H1 (cell line): ENCODE results near the gene FKBP6. TPM values are rescaled to one million over a fixed set of nuclear protein-coding genes. Genes with fewer than 3 reads are reported as not detected.

Experiments
- CTCF ChIA-PET: fragments of 300-600 bp; sonication (Branson Sonifier 250); formaldehyde crosslinking; loops from one replicate; lab custom pipeline; 2021; ENCODE audit not compliant: partially characterized antibody; lab: Charles Lee
- POLR2A ChIA-PET: fragments of 300-600 bp; sonication (Branson Sonifier 250); formaldehyde crosslinking; loops from one replicate; lab custom pipeline; 2021; ENCODE audit warnings: inconsistent platforms; ENCODE audit not compliant: partially characterized antibody; lab: Charles Lee
- DNase-seq, 2 experiments: peaks; one replicate each; pipeline versions ENCODE4 v3.0.0 to v3.0.0-alpha.2; 2010 to 2022; ENCODE audit warnings: low spot score in 2 of 2, low read depth in 1 of 2, mixed read lengths in 1 of 2
- FAIRE-seq: peaks from 2 replicates; lab custom pipeline; 2011; peaks lifted over from hg19 to GRCh38; lab: Jason Lieb, UNC
- H2AFZ ChIP-seq: 2 replicates; pipeline ENCODE4 v1.8.1; 2012; ENCODE audit warnings: low read length, inconsistent platforms
- H2AK5ac ChIP-seq: 2 replicates; pipeline ENCODE4 v1.6.1; 2013; ENCODE audit warnings: low read depth, low read length
- H2BK120ac ChIP-seq: replicated peaks from 2 replicates; pipeline ENCODE3; 2013; ENCODE audit warnings: low read depth, low read length, inconsistent platforms
- H2BK12ac ChIP-seq: 2 replicates; pipeline ENCODE4 v1.6.1; 2013; ENCODE audit warnings: low read depth, low read length
- H2BK15ac ChIP-seq: 2 replicates; pipeline ENCODE4 v1.6.1; 2013; ENCODE audit warnings: low read length
- H2BK20ac ChIP-seq: 2 replicates; pipeline ENCODE4 v1.6.1; 2013; ENCODE audit warnings: low read length
- H2BK5ac ChIP-seq: 2 replicates; pipeline ENCODE4 v1.6.1; 2013; ENCODE audit warnings: low read depth, low read length
- H3K14ac ChIP-seq: 2 replicates; pipeline ENCODE4 v1.6.1; 2013; ENCODE audit warnings: inconsistent platforms; ENCODE audit not compliant: insufficient read length
- H3K18ac ChIP-seq: 2 replicates; pipeline ENCODE4 v1.6.1; 2013; ENCODE audit warnings: low read length; ENCODE audit errors: extremely low read depth
- H3K23ac ChIP-seq: 2 replicates; pipeline ENCODE4 v1.6.1; 2013; ENCODE audit warnings: inconsistent platforms; ENCODE audit not compliant: insufficient read length
- H3K23me2 ChIP-seq: 2 replicates; pipeline ENCODE4 v1.6.1; 2013; ENCODE audit warnings: low read depth, low read length
- H3K27ac ChIP-seq: 2 replicates; pipeline ENCODE4 v1.6.1; 2011; ENCODE audit warnings: low read depth, low read length, inconsistent platforms
- H3K27me3 ChIP-seq, 4 experiments: replicated peaks in 1 of 4; 1 replicate in 1 of 4; 2 replicates in 3 of 4; pipeline versions ENCODE4 v1.6.1 to v1.8.1; 2011 to 2013; ENCODE audit warnings: low read length in 3 of 4, mild to moderate bottlenecking in 3 of 4, inconsistent platforms in 2 of 4, mixed read lengths in 2 of 4, moderate library complexity in 1 of 4; ENCODE audit not compliant: control insufficient read depth in 3 of 4, insufficient read depth in 3 of 4; ENCODE audit errors: extremely low read depth in 1 of 4
- H3K36me3 ChIP-seq, 4 experiments: 2 replicates each; pipeline versions ENCODE4 v1.6.1 to v1.8.1; 2011 to 2013; ENCODE audit warnings: mild to moderate bottlenecking in 4 of 4, low read length in 3 of 4, moderate library complexity in 2 of 4, control low read depth in 1 of 4, inconsistent platforms in 1 of 4; ENCODE audit not compliant: insufficient read depth in 4 of 4, control insufficient read depth in 2 of 4
- H3K4ac ChIP-seq: replicated peaks from 2 replicates; pipeline ENCODE3; 2013; ENCODE audit warnings: low read length, low read depth, mixed read lengths, inconsistent platforms; ENCODE audit not compliant: insufficient read length
- H3K4me1 ChIP-seq, 4 experiments: replicated peaks in 1 of 4; 1 replicate in 1 of 4; 2 replicates in 3 of 4; pipeline versions ENCODE4 v1.6.1 to v1.8.1; 2011 to 2013; ENCODE audit warnings: low read length in 3 of 4, inconsistent platforms in 2 of 4, mixed read lengths in 1 of 4; ENCODE audit not compliant: insufficient read depth in 4 of 4, control insufficient read depth in 3 of 4
- H3K4me2 ChIP-seq, 2 experiments: 2 replicates each; pipeline versions ENCODE4 v1.6.1 to v1.8.1; 2011 to 2013; ENCODE audit warnings: low read depth in 2 of 2, low read length in 2 of 2, control low read depth in 1 of 2, inconsistent platforms in 1 of 2, mild to moderate bottlenecking in 1 of 2; ENCODE audit not compliant: insufficient read depth in 1 of 2
- H3K4me3 ChIP-seq, 4 experiments: fragments of 200-600, 300-600 bp in 1 of 4; sonication (generic), shearing (Covaris generic), sonication (Bioruptor Twin) in 1 of 4; 2 replicates each; pipeline versions ENCODE4 v1.5.1 to v1.8.1; 2011 to 2016; ENCODE audit warnings: low read length in 4 of 4, low read depth in 3 of 4, control low read depth in 2 of 4, inconsistent platforms in 2 of 4, mild to moderate bottlenecking in 2 of 4, mixed read lengths in 1 of 4, moderate library complexity in 1 of 4; ENCODE audit not compliant: insufficient read depth in 2 of 4; ENCODE audit errors: extremely low read depth in 1 of 4
- H3K56ac ChIP-seq: replicated peaks from 2 replicates; pipeline ENCODE3; 2013; ENCODE audit warnings: low read depth, mild to moderate bottlenecking, mixed read lengths, low read length, inconsistent platforms; ENCODE audit not compliant: insufficient read length
- H3K79me1 ChIP-seq: 2 replicates; pipeline ENCODE4 v1.6.1; 2013; ENCODE audit warnings: low read depth, low read length, control low read depth
- H3K79me2 ChIP-seq, 2 experiments: 2 replicates each; pipeline versions ENCODE4 v1.6.1 to v1.8.1; 2012 to 2013; ENCODE audit warnings: low read length in 2 of 2, mild to moderate bottlenecking in 2 of 2, inconsistent platforms in 1 of 2; ENCODE audit not compliant: insufficient read depth in 2 of 2, control insufficient read depth in 1 of 2
- H3K9ac ChIP-seq, 4 experiments: replicated peaks in 1 of 4; 1 replicate in 1 of 4; 2 replicates in 3 of 4; pipeline versions ENCODE4 v1.6.1 to v1.8.1; 2011 to 2013; ENCODE audit warnings: low read depth in 3 of 4, low read length in 3 of 4, control low read depth in 2 of 4, mild to moderate bottlenecking in 2 of 4, moderate library complexity in 2 of 4, inconsistent platforms in 1 of 4; ENCODE audit errors: extremely low read depth in 1 of 4
- H3K9me3 ChIP-seq, 2 experiments: 2 replicates each; pipeline versions ENCODE4 v1.6.1 to v1.8.1; 2012 to 2013; ENCODE audit warnings: mild to moderate bottlenecking in 2 of 2, moderate library complexity in 2 of 2, control low read depth in 1 of 2, inconsistent platforms in 1 of 2, low read depth in 1 of 2, low read length in 1 of 2, mixed read lengths in 1 of 2; ENCODE audit not compliant: insufficient read depth in 2 of 2
- H4K20me1 ChIP-seq, 2 experiments: replicated peaks in 1 of 2; 2 replicates each; pipeline versions ENCODE3 to v1.8.1; 2011 to 2013; ENCODE audit warnings: inconsistent platforms in 2 of 2, low read length in 2 of 2, mild to moderate bottlenecking in 1 of 2; ENCODE audit not compliant: insufficient read depth in 2 of 2, control insufficient read depth in 1 of 2
- H4K5ac ChIP-seq: 2 replicates; pipeline ENCODE4 v1.6.1; 2013; ENCODE audit warnings: low read length, low read depth, mixed read lengths, inconsistent platforms; ENCODE audit not compliant: insufficient read length
- H4K8ac ChIP-seq: 2 replicates; pipeline ENCODE4 v1.8.0; 2013; ENCODE audit warnings: mild to moderate bottlenecking, moderate library complexity, low read length, inconsistent platforms; ENCODE audit not compliant: insufficient read depth; ENCODE audit errors: extremely low read depth
- H4K91ac ChIP-seq: replicated peaks from 2 replicates; pipeline ENCODE3; 2013; ENCODE audit warnings: low read length, mixed read lengths, inconsistent platforms; ENCODE audit not compliant: insufficient read length
- HDAC2 ChIP-seq, 2 experiments: fragments of 300-600 bp in 1 of 2; sonication (generic) in 1 of 2; IDR thresholded peaks; 2 replicates each; pipeline ENCODE4 v1.6.1; 2011 to 2012; ENCODE audit warnings: low read depth in 2 of 2, low read length in 2 of 2, mild to moderate bottlenecking in 2 of 2, moderate library complexity in 2 of 2, borderline replicate concordance in 1 of 2, inconsistent platforms in 1 of 2
- HDAC6 ChIP-seq: IDR thresholded peaks from one replicate; pipeline ENCODE4 v1.7.1; 2012; ENCODE audit warnings: low read depth, mild to moderate bottlenecking, inconsistent platforms, low read length, moderate library complexity
- JUND ChIP-seq: IDR thresholded peaks from 2 replicates; pipeline ENCODE4 v1.6.1; 2011; ENCODE audit warnings: mild to moderate bottlenecking, improper control_type of control experiment, low read length
- KDM1A ChIP-seq: fragments of 200-600, 300-600 bp; sonication (generic); IDR thresholded peaks from 2 replicates; pipeline ENCODE4 v1.7.1; 2016; ENCODE audit warnings: mild to moderate bottlenecking, low read length, borderline replicate concordance
- KDM5A ChIP-seq: fragments of 200-600 bp; IDR thresholded peaks from 2 replicates; pipeline ENCODE4 v1.7.1; 2012; ENCODE audit warnings: mild to moderate bottlenecking, low read length, inconsistent platforms, mixed read lengths
- POLR2AphosphoS5 ChIP-seq: IDR thresholded peaks from 2 replicates; pipeline ENCODE4 v1.6.1; 2011; ENCODE audit warnings: low read depth, low read length
- POU5F1 ChIP-seq: IDR thresholded peaks from 2 replicates; pipeline ENCODE4 v1.6.1; 2011; ENCODE audit warnings: low read depth, mild to moderate bottlenecking, low read length, moderate library complexity
- RBBP5 ChIP-seq: IDR thresholded peaks from 2 replicates; pipeline ENCODE4 v1.7.1; 2012; ENCODE audit warnings: low read depth, mild to moderate bottlenecking, inconsistent platforms, low read length, moderate library complexity, borderline replicate concordance
- SUZ12 ChIP-seq: fragments of 200-600 bp; sonication (generic); IDR thresholded peaks from 2 replicates; pipeline ENCODE4 v1.6.1; 2012; ENCODE audit warnings: mild to moderate bottlenecking, inconsistent platforms, low read length, moderate library complexity, mixed read lengths
- TCF12 ChIP-seq: IDR thresholded peaks from 2 replicates; pipeline ENCODE4 v1.6.1; 2011; ENCODE audit warnings: low read depth, mild to moderate bottlenecking, low read length
- WGBS, 2 experiments: shearing (Covaris generic) in 1 of 2; methylation state at CpG; one replicate each; pipeline versions ENCODE4 v1.1.6 to v1.1.7; 2013 to 2015; ENCODE audit warnings: low lambda C conversion rate in 2 of 2, mixed read lengths in 2 of 2, inconsistent platforms in 1 of 2, low coverage in 1 of 2, missing lambda C conversion rate in 1 of 2; ENCODE audit not compliant: insufficient replicate concordance in 2 of 2, insufficient coverage in 1 of 2, insufficient read length in 1 of 2; ENCODE audit errors: extremely low coverage in 1 of 2, missing lambda C conversion rate in 1 of 2; 5-methylcytosine and 5-hydroxymethylcytosine counted together
- polyA plus RNA-seq, 7 experiments: library from polyadenylated mRNA; depleted of rRNA in 3 of 7; stranded (reverse) in 5 of 7; unstranded in 2 of 7; fragments of >200 nt in 5 of 7; fragments of 200-250 nt in 2 of 7; gene quantifications; 1 replicate in 5 of 7; 2 replicates in 1 of 7; 4 replicates in 1 of 7; pipeline versions ENCODE4 v1.2.1 to v1.2.3, GENCODE V29; 2011 to 2013; ENCODE audit warnings: missing spikeins in 2 of 7, mixed read lengths in 2 of 7
- total RNA-seq: library from RNA; stranded (reverse); fragmentation: NEBNext Ultra II Directional; extraction: Animal tissue kit (Norgen Biotek cat#: 25700); gene quantifications from 2 replicates; pipeline ENCODE4 v1.2.1, GENCODE V29; 2021

FKBP6 gene
- total and polyA plus RNA-seq, 2 of the 8 experiments (the other 6 are each of a cell fraction or from before 2014, with no cell fraction given) = 0.14 to 0.19 TPM

- no peak overlapping the region for H3K56ac ChIP-seq
- H4K5ac ChIP-seq = no peak overlapping the region
- ChIA-PET CTCF (interaction anchor here (1.4 kb wide), 1 partner anchor 38 kb away, joined by 4 read pairs; no protein-coding TSS in a partner anchor), POLR2A (no interaction called here)
- H3K36me3 ChIP-seq = no peaks in the 10 kb centered on the region
- no peak overlapping the region for H3K18ac ChIP-seq
- H4K91ac ChIP-seq = no peak overlapping the region
- no peak overlapping the region for H4K8ac ChIP-seq
- FAIRE-seq (no peak), DNase-seq (no peak)
- no peak overlapping the region for H3K27ac ChIP-seq
- H2BK5ac ChIP-seq = no peak overlapping the region
- no peak overlapping the region for H2BK12ac ChIP-seq
- H2AK5ac ChIP-seq = no peak overlapping the region
- no peak overlapping the region for H2BK15ac ChIP-seq
- no peak overlapping the region for H3K23ac ChIP-seq
- no peak overlapping the region for H2AFZ ChIP-seq
- peaks cover 0 to 7% (median 3%) of the 10 kb centered on the region in 4 experiments; a peak in 3 of 7 replicates for H3K4me1 ChIP-seq
- TF ChIP-seq SUZ12 (no peak), HDAC6 (no peak), POU5F1 (no peak), TCF12 (no peak), RBBP5 (no peak), POLR2AphosphoS5 (no peak), KDM5A (no peak), JUND (no peak), KDM1A (no peak), HDAC2 (IDR thresholded peaks at IDR 0.05; ENCODE audit: borderline replicate concordance in 1 of 2, low read depth in 2 of 2, low read length in 2 of 2) (no peak)
- no peak overlapping the region for H2BK120ac ChIP-seq
- H3K79me2 ChIP-seq = no peaks in the 10 kb centered on the region
- H3K23me2 ChIP-seq = no peaks in the 10 kb centered on the region
- no peak overlapping the region for H3K9ac ChIP-seq
- no peak overlapping the region for H3K14ac ChIP-seq
- no peaks in the 10 kb centered on the region for H3K9me3 ChIP-seq
- 83% methylated on average over 5 of the region's 6 CpGs; no CpG with 5 or more reads in 1 of the 2 experiments for whole genome bisulfite sequencing, 2 experiments
- no peak overlapping the region for H2BK20ac ChIP-seq
- H3K4me3 ChIP-seq = no peak overlapping the region
- H3K79me1 ChIP-seq = no peaks in the 10 kb centered on the region
- H3K27me3 ChIP-seq = no peaks in the 10 kb centered on the region; a peak in 1 of 7 replicates
- no peaks in the 10 kb centered on the region for H4K20me1 ChIP-seq
- H3K4ac ChIP-seq = no peak overlapping the region
- H3K4me2 ChIP-seq = no peak overlapping the region
Observed at GRCh38 chr7:73349763-73350162, 21.8 kb downstream of the FKBP6 start.
